Caco-2 (cell line): ENCODE results near the gene CAPZB. TPM values are rescaled to one million over a fixed set of nuclear protein-coding genes. Genes with fewer than 3 reads are reported as not detected.

ENCODE experiments used
- BruUV-seq: library from RNA; stranded (reverse); fragments of 400-500 nt; replicated peaks from 2 replicates; lab custom pipeline; 2021; lab: Mats Ljungman, UMichigan
- CTCF ChIA-PET: fragments of 300-600 bp; sonication (Branson Sonifier 250); formaldehyde crosslinking; loops from one replicate; lab custom pipeline; 2022; ENCODE audit warnings: antibody characterized with exemption; lab: Charles Lee
- POLR2A ChIA-PET: fragments of 300-600 bp; sonication (Branson Sonifier 250); formaldehyde crosslinking; loops from one replicate; lab custom pipeline; 2022; ENCODE audit warnings: antibody characterized with exemption; lab: Charles Lee
- DNase-seq, 2 experiments: peaks; one replicate each; pipeline versions ENCODE4 v3.0.0 to v3.0.0-alpha.2; 2020 to 2022
- H3K27me3 ChIP-seq: replicated peaks from 2 replicates; pipeline ENCODE4 v1.6.0; 2011; ENCODE audit warnings: low read length; ENCODE audit not compliant: control insufficient read depth, insufficient read depth
- H3K36me3 ChIP-seq: 2 replicates; pipeline ENCODE4 v1.5.1; 2011; ENCODE audit warnings: low read length; ENCODE audit not compliant: control insufficient read depth, insufficient read depth
- H3K4me1 ChIP-seq: fragments of 250-450 bp; sonication (Bioruptor Pico); 2 replicates; pipeline ENCODE4 v1.5.1; 2020; ENCODE audit warnings: mild to moderate bottlenecking
- H3K4me3 ChIP-seq: 2 replicates; pipeline ENCODE4 v1.5.1; 2011; ENCODE audit warnings: low read depth, mild to moderate bottlenecking, control low read depth, low read length
- H3K9me3 ChIP-seq: fragments of 250-450 bp; sonication (Bioruptor Pico); 2 replicates; pipeline ENCODE4 v1.5.1; 2020; ENCODE audit warnings: mild to moderate bottlenecking, moderate library complexity
- H3K27ac Mint-ChIP-seq: one replicate; pipeline ENCODE4 v1.8.0; 2022; ENCODE audit warnings: mixed read lengths; ENCODE audit not compliant: unreplicated experiment
- H3K27me3 Mint-ChIP-seq: one replicate; pipeline ENCODE4 v1.8.0; 2022; ENCODE audit warnings: mixed read lengths; ENCODE audit not compliant: insufficient read depth, unreplicated experiment
- H3K36me3 Mint-ChIP-seq: one replicate; pipeline ENCODE4 v1.8.0; 2022; ENCODE audit warnings: mild to moderate bottlenecking, mixed read lengths; ENCODE audit not compliant: insufficient read depth, unreplicated experiment
- H3K4me1 Mint-ChIP-seq: one replicate; pipeline ENCODE4 v1.8.0; 2022; ENCODE audit warnings: low read depth, mixed read lengths; ENCODE audit not compliant: unreplicated experiment
- H3K4me3 Mint-ChIP-seq: one replicate; pipeline ENCODE4 v1.8.0; 2022; ENCODE audit warnings: mild to moderate bottlenecking, moderate library complexity, mixed read lengths; ENCODE audit not compliant: unreplicated experiment
- H3K9me3 Mint-ChIP-seq: one replicate; pipeline ENCODE4 v1.8.0; 2022; ENCODE audit warnings: mixed read lengths; ENCODE audit not compliant: unreplicated experiment
- CTCF ChIP-seq, 2 experiments: fragments of 200-600 bp in 1 of 2; IDR thresholded peaks; 1 replicate in 1 of 2; 2 replicates in 1 of 2; pipeline versions ENCODE4 v1.5.1 to v1.8.0; 2011 to 2022; ENCODE audit warnings: antibody characterized with exemption in 1 of 2, control low read depth in 1 of 2, inconsistent platforms in 1 of 2, low read depth in 1 of 2, low read length in 1 of 2, mild to moderate bottlenecking in 1 of 2, moderate library complexity in 1 of 2; ENCODE audit not compliant: insufficient read depth in 1 of 2, severe bottlenecking in 1 of 2, unreplicated experiment in 1 of 2
- intact Hi-C: fragments of 100-400 bp; cut with micrococcal nuclease; formaldehyde crosslinking; loops from one replicate; pipeline ENCODE4 v1.10.0; 2022; ENCODE audit not compliant: unreplicated experiment
- total RNA-seq: library from RNA; stranded (reverse); gene quantifications from 2 replicates; pipeline ENCODE4 v1.2.3, GENCODE V29; 2022

CAPZB gene
- total RNA-seq, 1 experiment from 2014 or later: 205 TPM

- BruUV-seq: no TSS peak
- CTCF ChIA-PET: interaction anchor here (0.6 kb wide), 1 partner anchor 299 kb away, joined by 3 read pairs; no protein-coding TSS in a partner anchor
- intact Hi-C loops: loop anchor here (10.0 kb wide), 1 partner anchor 58 kb away; the partner anchor contains the start of genes EMC1 and MRTO4
- no peaks in the 10 kb centered on the region for H3K27me3 ChIP-seq
- H3K4me3 ChIP-seq: peak overlapping the region; percentile 93
- H3K4me1 ChIP-seq: no peaks in the 10 kb centered on the region
- POLR2A ChIA-PET: interaction anchor here (0.5 kb wide), 1 partner anchor 307 kb away, joined by 3 read pairs; no protein-coding TSS in a partner anchor
- H3K4me3 Mint-ChIP-seq: peak overlapping the region; percentile 84
- no peak for DNase-seq
- peak overlapping the region; percentile 29 for H3K27ac Mint-ChIP-seq
- no peak for TF ChIP-seq CTCF (IDR thresholded peaks at IDR 0.05; ENCODE audit: insufficient read depth in 1 of 2, low read depth in 1 of 2, low read length in 1 of 2, severe bottlenecking in 1 of 2, unreplicated experiment in 1 of 2)
- peaks cover 1% of the 10 kb centered on the region for H3K36me3 ChIP-seq
- peaks cover 12% of the 10 kb centered on the region for H3K36me3 Mint-ChIP-seq
- H3K9me3 ChIP-seq: no peaks in the 10 kb centered on the region
- H3K27me3 Mint-ChIP-seq: no peaks in the 10 kb centered on the region
- no peaks in the 10 kb centered on the region for H3K9me3 Mint-ChIP-seq
- peaks cover 15% of the 10 kb centered on the region for H3K4me1 Mint-ChIP-seq
Measured at GRCh38 chr1:19312782-19313635, 172.3 kb downstream of the CAPZB start.

DNA sequence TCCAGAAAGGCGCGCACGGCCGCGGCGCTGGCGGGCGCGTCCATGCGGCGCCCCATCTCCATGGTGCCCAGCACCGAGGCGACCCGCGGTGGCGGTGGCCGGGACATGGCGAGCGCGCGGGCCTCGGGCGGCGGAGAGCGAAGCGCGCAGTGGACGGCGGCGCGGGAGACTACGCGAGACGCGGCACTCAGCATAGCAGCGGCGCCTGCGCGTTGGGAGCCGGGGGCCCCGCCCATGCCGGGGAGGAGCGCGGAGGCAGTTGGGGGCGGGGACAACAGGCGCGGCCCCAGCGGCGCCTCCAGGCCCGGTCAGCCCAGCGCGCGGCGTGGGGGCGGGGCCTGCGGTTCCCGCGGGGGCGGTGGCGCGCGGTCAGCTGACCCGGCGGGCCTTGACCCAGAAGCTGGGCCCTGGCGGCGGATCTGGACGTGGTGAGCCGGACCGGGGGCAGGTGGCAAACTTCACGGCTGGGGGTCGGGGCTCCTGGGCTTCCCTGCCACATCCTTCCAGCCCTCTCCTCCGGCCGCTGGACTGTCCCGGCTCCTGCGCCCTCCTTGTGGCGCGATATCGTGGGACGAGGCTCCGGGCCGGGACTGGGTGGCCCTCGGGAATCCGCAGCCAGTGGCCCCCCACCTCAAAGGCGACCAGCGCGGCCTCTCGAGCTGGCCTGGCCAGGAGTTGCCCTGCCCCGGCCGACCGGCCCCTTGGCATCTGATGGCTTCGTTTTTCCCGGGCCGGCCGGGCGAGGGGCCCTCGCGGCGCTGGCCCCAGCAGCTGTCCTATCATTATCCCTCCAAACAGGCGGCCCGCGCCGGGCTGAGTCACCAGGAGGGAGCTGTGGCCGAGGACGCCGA, 173.2 kb downstream of the CAPZB start, which contains the start of the genes AKR7A2 and SLC66A1:
TSS of gene AKR7A2 (minus strand) at position 214 of the 851 bp plus-strand sequence. CDS start at position 194, 20 bp downstream.
TSS of gene SLC66A1 (plus strand) at position 396 of the 851 bp plus-strand sequence. CDS start 5,352 bp downstream, outside the sequence.
- H3K27ac Mint-ChIP-seq: peak within 1 kb of the TSS; percentile 39
- no peaks in the 10 kb centered on the region for H3K9me3 Mint-ChIP-seq
- intact Hi-C loops: loop anchor here (10.0 kb wide), 1 partner anchor 57 kb away; the partner anchor contains the start of genes EMC1 and MRTO4
- POLR2A ChIA-PET: interaction anchor here (0.6 kb wide), 1 partner anchor 104 kb away, joined by 5 read pairs; no protein-coding TSS in a partner anchor
- TF ChIP-seq CTCF (IDR thresholded peaks at IDR 0.05; ENCODE audit: insufficient read depth in 1 of 2, low read depth in 1 of 2, low read length in 1 of 2, severe bottlenecking in 1 of 2, unreplicated experiment in 1 of 2): no peak
- CTCF ChIA-PET: no interaction called here
- peak; percentile 82 to 95 for DNase-seq
- no peaks in the 10 kb centered on the region for H3K9me3 ChIP-seq
- peak within 1 kb of the TSS; percentile 84 for H3K4me3 Mint-ChIP-seq
- no peaks in the 10 kb centered on the region for H3K27me3 ChIP-seq
- no peaks in the 10 kb centered on the region for H3K4me1 ChIP-seq
- no peaks in the 10 kb centered on the region for H3K27me3 Mint-ChIP-seq
- peaks cover 1% of the 10 kb centered on the region; the same call in 1 of the 2 replicates for H3K36me3 ChIP-seq
- no TSS peak for BruUV-seq
- H3K36me3 Mint-ChIP-seq: peaks cover 19% of the 10 kb centered on the region
- peaks cover 15% of the 10 kb centered on the region for H3K4me1 Mint-ChIP-seq
- peak within 1 kb of the TSS; percentile 93 for H3K4me3 ChIP-seq
